ENCODE measurements around the gene GABPB2.

GABPB2 gene

DNA sequence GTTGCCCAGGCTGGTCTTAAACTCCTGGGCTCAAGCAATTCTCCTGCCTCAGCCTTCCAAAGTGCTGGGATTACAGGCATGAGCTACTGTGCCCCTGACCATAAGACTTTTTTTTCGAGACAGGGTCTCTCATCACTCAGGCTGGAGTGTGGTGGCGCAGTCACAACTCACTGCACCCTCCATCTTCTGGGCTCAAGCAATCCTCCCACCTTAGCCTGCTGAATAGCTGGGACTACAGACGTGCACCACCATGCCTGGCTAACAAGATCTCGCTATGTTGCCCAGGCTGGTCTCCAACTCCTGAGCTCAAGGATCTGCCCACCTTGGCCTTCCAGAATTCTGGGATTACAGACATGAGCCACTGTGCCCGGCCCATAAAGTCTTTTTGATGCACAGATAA lies 21.1 kb upstream of the GABPB2 start:
- no peak overlapping the region for H2BK5ac ChIP-seq (ENCODE audit: low read depth, low read length, poor library complexity, severe bottlenecking)
- H3K18ac ChIP-seq (ENCODE audit: low read depth in 1 of 2, low read length in 2 of 2), result no peak overlapping the region
- H3K23ac ChIP-seq (ENCODE audit: low read length in 2 of 2), result no peak overlapping the region
- H3K9ac ChIP-seq (ENCODE audit: low read length), result no peak overlapping the region
- peak overlapping the region; percentile 24 for H4K8ac ChIP-seq (ENCODE audit: low read length)
- H3K36me3 ChIP-seq (ENCODE audit: control insufficient read depth in 1 of 2, insufficient read depth in 2 of 2, low read depth in 1 of 2, low read length in 2 of 2), result peaks cover 21 to 47% of the 10 kb centered on the region in 2 experiments
- H3K9me3 ChIP-seq (ENCODE audit: control insufficient read depth, low read length), result no peaks in the 10 kb centered on the region
- DNase-seq, result no peak
- H3K4me3 ChIP-seq (ENCODE audit: insufficient read depth in 1 of 2, low read depth in 1 of 2, low read length in 2 of 2), result no peak overlapping the region
- WGBS, result 98% methylated on average over 4 of the region's 5 CpGs
- peaks cover 8% of the 10 kb centered on the region for H3K4me1 ChIP-seq (ENCODE audit: control insufficient read depth, insufficient read depth, low read depth, low read length)
- no peak overlapping the region for H3K14ac ChIP-seq (ENCODE audit: low read length in 2 of 2)
- no peak overlapping the region for H2AK5ac ChIP-seq (ENCODE audit: low read length, severe bottlenecking)
- H3K27me3 ChIP-seq (ENCODE audit: control insufficient read depth in 1 of 2, insufficient read depth in 1 of 2, low read length in 2 of 2), result no peaks in the 10 kb centered on the region
- no peak overlapping the region for H3K4ac ChIP-seq (ENCODE audit: low read depth in 1 of 2, low read length in 2 of 2)
- no peak overlapping the region for H4K91ac ChIP-seq (ENCODE audit: low read length)
- H3K79me1 ChIP-seq (replicated peaks; ENCODE audit: low read length, poor library complexity, severe bottlenecking), result peaks cover 5% of the 10 kb centered on the region
- H2BK15ac ChIP-seq (ENCODE audit: low read depth, poor library complexity, severe bottlenecking), result no peak overlapping the region
- H2BK120ac ChIP-seq (ENCODE audit: low read depth, low read length), result no peak overlapping the region
- H2AFZ ChIP-seq (ENCODE audit: low read depth, low read length), result no peak overlapping the region
- no peak overlapping the region for H2BK12ac ChIP-seq (ENCODE audit: low read length in 2 of 2)
- no peak overlapping the region for H3K27ac ChIP-seq (ENCODE audit: low read length, poor library complexity, severe bottlenecking)
- no peak overlapping the region for H3K4me2 ChIP-seq (ENCODE audit: low read length, poor library complexity, severe bottlenecking)

DNA sequence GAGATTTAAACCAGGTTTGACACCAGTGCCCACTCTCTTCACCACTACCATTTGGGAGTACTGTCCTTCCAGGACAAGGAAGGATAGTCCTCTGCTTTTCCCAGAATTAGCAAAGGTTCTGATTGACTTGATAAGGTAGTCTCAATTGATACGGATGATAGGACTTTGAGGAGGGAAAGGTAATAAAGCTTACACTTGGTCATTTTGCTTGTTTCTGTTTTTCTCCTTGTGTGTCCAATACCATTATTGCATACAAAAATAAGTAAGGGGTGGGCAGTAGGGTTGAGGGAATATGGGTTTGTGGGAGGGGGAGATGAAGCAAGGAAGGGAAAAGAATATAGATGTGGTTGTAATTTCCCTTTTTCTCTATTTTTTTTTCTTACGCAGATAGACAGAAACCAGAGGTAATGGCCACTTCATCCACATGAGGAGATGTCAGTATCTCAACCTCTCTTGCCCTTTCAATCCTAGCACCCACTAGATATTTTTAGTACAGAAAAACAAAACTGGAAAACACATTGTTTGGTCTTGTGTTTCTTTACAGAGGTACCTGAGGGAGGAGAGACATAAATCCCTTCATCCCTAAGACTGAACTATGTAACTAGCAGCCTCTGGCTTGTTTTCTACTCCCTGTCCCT lies 20.4 kb upstream of the GABPB2 start:
- peaks cover 8% of the 10 kb centered on the region for H3K4me1 ChIP-seq (ENCODE audit: control insufficient read depth, insufficient read depth, low read depth, low read length)
- H4K91ac ChIP-seq (ENCODE audit: low read length), result no peak overlapping the region
- no peak overlapping the region for H3K14ac ChIP-seq (ENCODE audit: low read length in 2 of 2)
- H3K4ac ChIP-seq (ENCODE audit: low read depth in 1 of 2, low read length in 2 of 2), result no peak overlapping the region
- H2BK12ac ChIP-seq (ENCODE audit: low read length in 2 of 2), result no peak overlapping the region
- DNase-seq, result no peak
- H3K4me2 ChIP-seq (ENCODE audit: low read length, poor library complexity, severe bottlenecking), result no peak overlapping the region
- H2BK120ac ChIP-seq (ENCODE audit: low read depth, low read length), result no peak overlapping the region
- H4K8ac ChIP-seq (ENCODE audit: low read length), result no peak overlapping the region
- H2BK15ac ChIP-seq (ENCODE audit: low read depth, poor library complexity, severe bottlenecking), result no peak overlapping the region
- H2AK5ac ChIP-seq (ENCODE audit: low read length, severe bottlenecking), result no peak overlapping the region
- H3K36me3 ChIP-seq (ENCODE audit: control insufficient read depth in 1 of 2, insufficient read depth in 2 of 2, low read depth in 1 of 2, low read length in 2 of 2), result peaks cover 26 to 54% of the 10 kb centered on the region in 2 experiments
- no peak overlapping the region for H3K18ac ChIP-seq (ENCODE audit: low read depth in 1 of 2, low read length in 2 of 2)
- no peak overlapping the region for H3K9ac ChIP-seq (ENCODE audit: low read length)
- peaks cover 9% of the 10 kb centered on the region for H3K79me1 ChIP-seq (replicated peaks; ENCODE audit: low read length, poor library complexity, severe bottlenecking)
- no peak overlapping the region for H3K4me3 ChIP-seq (ENCODE audit: insufficient read depth in 1 of 2, low read depth in 1 of 2, low read length in 2 of 2)
- no peak overlapping the region for H3K23ac ChIP-seq (ENCODE audit: low read length in 2 of 2)
- H3K27me3 ChIP-seq (ENCODE audit: control insufficient read depth in 1 of 2, insufficient read depth in 1 of 2, low read length in 2 of 2), result no peaks in the 10 kb centered on the region
- H2AFZ ChIP-seq (ENCODE audit: low read depth, low read length), result no peak overlapping the region
- no peak overlapping the region for H3K27ac ChIP-seq (ENCODE audit: low read length, poor library complexity, severe bottlenecking)
- no peak overlapping the region for H2BK5ac ChIP-seq (ENCODE audit: low read depth, low read length, poor library complexity, severe bottlenecking)
- no peaks in the 10 kb centered on the region for H3K9me3 ChIP-seq (ENCODE audit: control insufficient read depth, low read length)
- WGBS, result 100% methylated on average over 1 of the region's 2 CpGs

DNA sequence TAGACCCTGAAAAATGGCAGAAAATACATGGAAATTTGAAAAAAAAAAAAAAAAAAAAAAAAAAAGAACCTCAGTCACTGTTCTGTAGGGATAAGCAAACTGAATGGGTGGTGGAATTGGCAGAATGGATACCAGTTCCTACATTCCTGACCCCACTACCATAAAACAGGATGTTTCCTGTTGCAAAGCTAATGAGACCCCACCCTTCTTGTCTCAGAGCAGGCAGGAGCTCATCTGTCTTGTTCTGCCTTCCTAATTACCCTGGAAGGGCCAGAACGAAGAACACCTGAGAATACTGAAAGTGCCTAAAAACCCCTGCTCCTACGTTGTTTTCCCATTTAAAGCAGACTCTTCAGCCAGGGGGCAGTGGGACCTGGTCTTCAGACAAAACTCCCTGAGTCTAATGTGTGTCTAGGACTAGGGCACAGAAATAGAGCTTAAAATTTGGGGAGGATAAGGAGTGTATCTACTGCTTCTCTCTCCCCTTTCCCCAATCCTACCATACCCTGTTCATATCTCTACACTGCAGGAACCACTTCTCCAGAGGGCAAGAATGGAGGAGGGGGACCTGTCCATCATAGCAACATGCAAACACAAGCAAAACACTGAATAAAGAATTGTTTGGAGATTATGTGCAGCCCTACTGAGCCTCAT lies 19.1 kb upstream of the GABPB2 start:
- H3K4me1 ChIP-seq (ENCODE audit: control insufficient read depth, insufficient read depth, low read depth, low read length), result peaks cover 13% of the 10 kb centered on the region
- H3K27me3 ChIP-seq (ENCODE audit: control insufficient read depth in 1 of 2, insufficient read depth in 1 of 2, low read length in 2 of 2), result no peaks in the 10 kb centered on the region
- H4K91ac ChIP-seq (ENCODE audit: low read length), result no peak overlapping the region
- no peak overlapping the region for H2AK5ac ChIP-seq (ENCODE audit: low read length, severe bottlenecking)
- H3K14ac ChIP-seq (ENCODE audit: low read length in 2 of 2), result no peak overlapping the region
- H3K4me3 ChIP-seq (ENCODE audit: insufficient read depth in 1 of 2, low read depth in 1 of 2, low read length in 2 of 2), result no peak overlapping the region
- H2BK120ac ChIP-seq (ENCODE audit: low read depth, low read length), result no peak overlapping the region
- H3K9ac ChIP-seq (ENCODE audit: low read length), result no peak overlapping the region
- WGBS, result 83% methylated on average over 1 of the region's 2 CpGs
- H2BK15ac ChIP-seq (ENCODE audit: low read depth, poor library complexity, severe bottlenecking), result no peak overlapping the region
- no peak overlapping the region for H4K8ac ChIP-seq (ENCODE audit: low read length)
- H2AFZ ChIP-seq (ENCODE audit: low read depth, low read length), result no peak overlapping the region
- no peak overlapping the region for H2BK5ac ChIP-seq (ENCODE audit: low read depth, low read length, poor library complexity, severe bottlenecking)
- no peak overlapping the region for H3K23ac ChIP-seq (ENCODE audit: low read length in 2 of 2)
- H2BK12ac ChIP-seq (ENCODE audit: low read length in 2 of 2), result no peak overlapping the region
- no peak overlapping the region for H3K18ac ChIP-seq (ENCODE audit: low read depth in 1 of 2, low read length in 2 of 2)
- no peak overlapping the region for H3K4me2 ChIP-seq (ENCODE audit: low read length, poor library complexity, severe bottlenecking)
- H3K27ac ChIP-seq (ENCODE audit: low read length, poor library complexity, severe bottlenecking), result no peak overlapping the region
- H3K9me3 ChIP-seq (ENCODE audit: control insufficient read depth, low read length), result no peaks in the 10 kb centered on the region
- H3K36me3 ChIP-seq (ENCODE audit: control insufficient read depth in 1 of 2, insufficient read depth in 2 of 2, low read depth in 1 of 2, low read length in 2 of 2), result peaks cover 33 to 67% of the 10 kb centered on the region in 2 experiments
- H3K4ac ChIP-seq (ENCODE audit: low read depth in 1 of 2, low read length in 2 of 2), result no peak overlapping the region
- peaks cover 9% of the 10 kb centered on the region for H3K79me1 ChIP-seq (replicated peaks; ENCODE audit: low read length, poor library complexity, severe bottlenecking)
- DNase-seq, result no peak

DNA sequence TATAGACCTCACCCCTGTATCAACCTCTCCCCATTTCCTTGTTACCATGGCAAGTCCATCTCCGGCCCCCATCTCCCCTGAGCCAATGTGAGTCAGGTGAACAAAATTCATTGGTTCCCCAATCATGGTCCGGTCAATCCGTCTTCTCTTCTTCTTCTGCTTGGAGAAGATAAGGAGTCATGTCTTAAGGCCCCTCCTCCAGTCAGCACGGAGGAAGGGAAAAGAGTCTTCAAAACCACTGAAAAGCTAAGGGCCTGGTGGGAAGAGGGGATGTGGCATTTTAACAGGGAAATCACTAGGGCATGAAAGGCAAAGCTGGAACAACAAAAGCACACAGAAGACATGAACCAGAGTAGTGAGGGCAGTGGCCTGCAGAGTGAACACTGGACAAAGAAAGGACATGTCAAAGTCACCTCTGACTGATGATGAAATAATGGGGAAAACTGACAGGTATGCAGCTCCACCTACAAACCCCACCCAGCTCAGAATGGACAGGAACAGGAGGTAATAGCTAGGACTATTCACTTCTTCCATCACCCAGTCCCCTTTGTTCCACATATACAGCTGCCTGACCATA lies 15.5 kb upstream of the GABPB2 start:
- Histone ChIP-seq H3K4me2 (ENCODE audit: low read length, poor library complexity, severe bottlenecking) (no peak overlapping the region), H2BK5ac (ENCODE audit: low read depth, low read length, poor library complexity, severe bottlenecking) (no peak overlapping the region), H4K8ac (ENCODE audit: low read length) (no peak overlapping the region), H3K27me3 (ENCODE audit: control insufficient read depth in 1 of 2, insufficient read depth in 1 of 2, low read length in 2 of 2) (no peaks in the 10 kb centered on the region), H2BK12ac (ENCODE audit: low read length in 2 of 2) (no peak overlapping the region), H3K4ac (ENCODE audit: low read depth in 1 of 2, low read length in 2 of 2) (no peak overlapping the region), H3K23ac (ENCODE audit: low read length in 2 of 2) (no peak overlapping the region), H3K14ac (ENCODE audit: low read length in 2 of 2) (no peak overlapping the region), H3K9ac (ENCODE audit: low read length) (no peak overlapping the region), H2AFZ (ENCODE audit: low read depth, low read length) (no peak overlapping the region), H3K27ac (ENCODE audit: low read length, poor library complexity, severe bottlenecking) (no peak overlapping the region), H3K9me3 (ENCODE audit: control insufficient read depth, low read length) (no peaks in the 10 kb centered on the region), H2AK5ac (ENCODE audit: low read length, severe bottlenecking) (peak overlapping the region; percentile 37), H3K18ac (ENCODE audit: low read depth in 1 of 2, low read length in 2 of 2) (no peak overlapping the region), H2BK120ac (ENCODE audit: low read depth, low read length) (no peak overlapping the region), H3K4me1 (ENCODE audit: control insufficient read depth, insufficient read depth, low read depth, low read length) (peaks cover 11% of the 10 kb centered on the region), H3K4me3 (ENCODE audit: insufficient read depth in 1 of 2, low read depth in 1 of 2, low read length in 2 of 2) (no peak overlapping the region), H3K36me3 (ENCODE audit: control insufficient read depth in 1 of 2, insufficient read depth in 2 of 2, low read depth in 1 of 2, low read length in 2 of 2) (peaks cover 36 to 69% of the 10 kb centered on the region in 2 experiments), H3K79me1 (replicated peaks; ENCODE audit: low read length, poor library complexity, severe bottlenecking) (peaks cover 9% of the 10 kb centered on the region), H4K91ac (ENCODE audit: low read length) (no peak overlapping the region), H2BK15ac (ENCODE audit: low read depth, poor library complexity, severe bottlenecking) (no peak overlapping the region)
- no peak for DNase-seq
- 94% methylated on average over 4 of the region's 4 CpGs for WGBS

Measured in mesenchymal stem cell (in vitro differentiated cells and primary cell).